Esophagus squamous epithelium (tissue), 5 donors: ENCODE results near the gene CPLX1. TPM values are rescaled to one million over a fixed set of nuclear protein-coding genes. Genes with fewer than 3 reads are reported as not detected.

ENCODE experiments used
- DNase-seq: peaks from one replicate; lab custom pipeline; 2025; lab: John Stamatoyannopoulos, UW
- H3K27ac ChIP-seq, 4 donors: fragments of 200-600 bp; sonication (generic); one replicate each; pipeline ENCODE4 v1.5.1; 2016 to 2019; ENCODE audit warnings: mild to moderate bottlenecking in 1 of 4
- H3K27me3 ChIP-seq, 4 donors: fragments of 200-600 bp; sonication (generic); 1 replicate in 3 of 4; 2 replicates in 1 of 4; pipeline versions ENCODE4 v1.5.1 to v1.6.0; 2017 to 2021; ENCODE audit warnings: antibody characterized with exemption in 1 of 4
- H3K36me3 ChIP-seq, 3 donors: fragments of 200-600 bp; sonication (generic); one replicate each; pipeline ENCODE4 v1.5.1; 2016 to 2019
- H3K4me1 ChIP-seq, 3 donors: fragments of 200-600 bp; sonication (generic); one replicate each; pipeline ENCODE4 v1.5.1; 2017 to 2019
- H3K4me3 ChIP-seq, 4 donors: fragments of 200-600 bp; sonication (generic); 1 replicate in 3 of 4; 2 replicates in 1 of 4; pipeline ENCODE4 v1.5.1; 2016 to 2019; ENCODE audit warnings: mild to moderate bottlenecking in 2 of 4, moderate library complexity in 1 of 4
- H3K9me3 ChIP-seq, 3 donors: fragments of 200-600 bp; sonication (generic); one replicate each; pipeline ENCODE4 v1.5.1; 2016 to 2019
- POLR2A ChIP-seq, 4 donors: fragments of 450-650 bp; IDR thresholded peaks; one replicate each; pipeline ENCODE4 v1.6.1; 2017; ENCODE audit warnings: antibody characterized with exemption in 4 of 4, mild to moderate bottlenecking in 4 of 4, moderate library complexity in 3 of 4
- WGBS, 2 donors: methylation state at CpG; one replicate each; pipeline ENCODE4 v1.1.5; 2018; 5-methylcytosine and 5-hydroxymethylcytosine counted together
- intact Hi-C: fragments of 100-400 bp; cut with DNase I; formaldehyde crosslinking; loops from one replicate; pipeline ENCODE4 v1.15.0; 2022
- total RNA-seq, 4 donors: library from RNA; depleted of rRNA; stranded (reverse); fragments of >200 nt; gene quantifications; one replicate each; pipeline ENCODE4 v1.1.0, GENCODE V29; 2016
- TF ChIP-seq, protein P1 (sequence below), 6 experiments: fragments of 450-650 bp in 4 of 6; fragments of 200-600 bp in 2 of 6; sonication (generic) in 2 of 6; IDR thresholded peaks; one replicate each; pipeline ENCODE4 v1.5.1; 2016 to 2019; ENCODE audit warnings: antibody characterized with exemption in 6 of 6, mild to moderate bottlenecking in 4 of 6, moderate library complexity in 4 of 6
- donor health status: DM: yes; HTN: yes; CAD: no.

CPLX1 gene
- total RNA-seq, 4 donors from 2014 or later, result 0.44 to 0.57 TPM; not detected in 2

DNA sequence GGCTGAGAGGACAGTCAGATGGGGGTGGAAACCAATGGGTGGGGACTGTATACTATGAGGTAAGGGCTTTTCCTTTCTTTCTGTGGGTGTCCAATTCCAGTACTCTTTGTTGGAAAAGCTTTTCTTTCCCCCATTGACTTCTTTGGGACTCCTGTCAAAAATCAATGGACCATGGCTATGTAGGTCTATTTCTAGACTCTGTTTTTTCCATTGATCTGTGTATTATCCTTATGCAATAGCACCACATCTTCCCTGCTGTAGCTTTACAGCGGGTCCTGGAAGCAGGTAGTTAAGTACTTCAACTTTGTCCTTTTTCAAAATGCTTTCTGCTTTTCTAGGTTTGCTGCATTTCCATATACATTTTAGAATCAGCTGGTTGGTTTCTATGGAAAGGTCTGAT is 11.8 kb upstream of the CPLX1 start:
- Histone ChIP-seq H3K27ac (no peak overlapping the region), H3K4me1 (no peaks in the 10 kb centered on the region), H3K9me3 (peaks cover 0 to 21% (median 15%) of the 10 kb centered on the region in 3 donors), H3K27me3 (peaks cover 0 to 2% (median 0%) of the 10 kb centered on the region in 4 donors), H3K36me3 (no peaks in the 10 kb centered on the region), H3K4me3 (no peak overlapping the region)
- 100% methylated on average over 1 of the region's 1 CpG for WGBS, 2 donors
- no peak for TF ChIP-seq POLR2A (IDR thresholded peaks at IDR 0.05)
- TF ChIP-seq, protein P1, sequence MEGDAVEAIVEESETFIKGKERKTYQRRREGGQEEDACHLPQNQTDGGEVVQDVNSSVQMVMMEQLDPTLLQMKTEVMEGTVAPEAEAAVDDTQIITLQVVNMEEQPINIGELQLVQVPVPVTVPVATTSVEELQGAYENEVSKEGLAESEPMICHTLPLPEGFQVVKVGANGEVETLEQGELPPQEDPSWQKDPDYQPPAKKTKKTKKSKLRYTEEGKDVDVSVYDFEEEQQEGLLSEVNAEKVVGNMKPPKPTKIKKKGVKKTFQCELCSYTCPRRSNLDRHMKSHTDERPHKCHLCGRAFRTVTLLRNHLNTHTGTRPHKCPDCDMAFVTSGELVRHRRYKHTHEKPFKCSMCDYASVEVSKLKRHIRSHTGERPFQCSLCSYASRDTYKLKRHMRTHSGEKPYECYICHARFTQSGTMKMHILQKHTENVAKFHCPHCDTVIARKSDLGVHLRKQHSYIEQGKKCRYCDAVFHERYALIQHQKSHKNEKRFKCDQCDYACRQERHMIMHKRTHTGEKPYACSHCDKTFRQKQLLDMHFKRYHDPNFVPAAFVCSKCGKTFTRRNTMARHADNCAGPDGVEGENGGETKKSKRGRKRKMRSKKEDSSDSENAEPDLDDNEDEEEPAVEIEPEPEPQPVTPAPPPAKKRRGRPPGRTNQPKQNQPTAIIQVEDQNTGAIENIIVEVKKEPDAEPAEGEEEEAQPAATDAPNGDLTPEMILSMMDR (IDR thresholded peaks at IDR 0.05), result no peak
- DNase-seq, result no peak
- intact Hi-C loops, result no loop called here

DNA sequence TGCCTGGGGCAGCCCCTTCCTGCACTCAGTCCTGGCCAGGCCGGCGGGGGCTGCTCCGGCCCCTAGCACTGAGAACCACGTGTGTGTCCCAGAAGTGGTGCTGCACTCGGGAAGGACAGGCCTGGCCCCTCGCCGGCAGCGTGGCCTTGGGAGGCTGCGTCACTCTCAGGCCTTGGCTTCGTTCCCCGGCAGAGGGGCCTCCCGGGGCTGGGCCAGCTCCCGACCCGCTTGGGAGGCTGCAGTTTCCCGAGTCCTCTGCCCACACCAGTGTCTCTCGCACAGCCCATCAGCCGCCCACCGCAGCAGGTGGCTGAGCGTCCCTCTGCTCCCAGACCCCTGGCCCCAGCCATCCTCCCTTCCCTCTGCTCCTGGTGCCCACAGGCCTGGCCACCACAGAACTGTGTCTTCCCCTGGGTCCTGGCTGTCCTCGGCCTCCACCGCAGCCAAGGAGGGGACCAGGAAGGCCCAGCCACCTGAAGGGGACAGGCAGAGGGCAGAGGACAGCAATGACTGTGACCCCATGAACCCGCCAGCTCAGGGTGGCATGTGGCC is 10.9 kb upstream of the CPLX1 start:
- intact Hi-C loops, result no loop called here
- Histone ChIP-seq H3K27ac (no peak overlapping the region), H3K4me1 (no peaks in the 10 kb centered on the region), H3K9me3 (peaks cover 0 to 26% (median 16%) of the 10 kb centered on the region in 3 donors), H3K4me3 (no peak overlapping the region), H3K27me3 (peaks cover 0 to 10% (median 0%) of the 10 kb centered on the region in 4 donors), H3K36me3 (no peaks in the 10 kb centered on the region)
- no peak for DNase-seq
- no peak for TF ChIP-seq POLR2A (IDR thresholded peaks at IDR 0.05)
- TF ChIP-seq, protein P1 (IDR thresholded peaks at IDR 0.05), result no peak
- 87% methylated on average over 4 to 14 of the region's 22 CpGs for WGBS, 2 donors

DNA sequence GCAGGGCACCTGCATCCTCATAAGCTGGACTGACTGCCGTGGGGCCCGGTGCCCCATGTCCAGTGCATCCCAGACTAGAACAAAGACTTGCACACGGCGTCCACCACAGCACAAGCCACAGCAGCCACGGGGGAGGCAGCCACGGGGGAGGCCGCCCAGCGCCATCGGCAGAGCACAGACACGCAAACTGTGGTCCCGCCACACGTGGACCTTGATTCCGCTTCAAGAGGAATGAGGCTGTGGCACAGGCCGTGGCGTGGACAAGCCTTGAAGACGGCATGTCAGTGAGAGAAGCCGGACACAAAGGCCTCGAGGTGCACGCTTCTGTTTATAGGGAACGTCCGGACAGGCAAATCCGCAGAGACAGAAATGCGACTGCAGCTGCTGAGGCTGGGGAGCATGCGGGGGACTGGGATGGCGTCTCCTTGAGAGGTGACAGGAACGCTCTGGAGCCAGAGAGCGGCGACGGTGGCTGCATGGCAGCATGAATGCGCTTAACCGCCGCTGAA is 10.1 kb upstream of the CPLX1 start:
- Histone ChIP-seq H3K36me3 (no peaks in the 10 kb centered on the region), H3K9me3 (peaks cover 0 to 33% (median 20%) of the 10 kb centered on the region in 3 donors), H3K4me3 (no peak overlapping the region), H3K4me1 (no peaks in the 10 kb centered on the region), H3K27me3 (peaks cover 0 to 16% (median 0%) of the 10 kb centered on the region in 4 donors), H3K27ac (no peak overlapping the region)
- WGBS, 2 donors, result 93 to 95% methylated on average over 18 to 19 of the region's 32 CpGs
- TF ChIP-seq, protein P1 (IDR thresholded peaks at IDR 0.05), result no peak
- no peak for TF ChIP-seq POLR2A (IDR thresholded peaks at IDR 0.05)
- DNase-seq, result no peak
- intact Hi-C loops, result no loop called here

DNA sequence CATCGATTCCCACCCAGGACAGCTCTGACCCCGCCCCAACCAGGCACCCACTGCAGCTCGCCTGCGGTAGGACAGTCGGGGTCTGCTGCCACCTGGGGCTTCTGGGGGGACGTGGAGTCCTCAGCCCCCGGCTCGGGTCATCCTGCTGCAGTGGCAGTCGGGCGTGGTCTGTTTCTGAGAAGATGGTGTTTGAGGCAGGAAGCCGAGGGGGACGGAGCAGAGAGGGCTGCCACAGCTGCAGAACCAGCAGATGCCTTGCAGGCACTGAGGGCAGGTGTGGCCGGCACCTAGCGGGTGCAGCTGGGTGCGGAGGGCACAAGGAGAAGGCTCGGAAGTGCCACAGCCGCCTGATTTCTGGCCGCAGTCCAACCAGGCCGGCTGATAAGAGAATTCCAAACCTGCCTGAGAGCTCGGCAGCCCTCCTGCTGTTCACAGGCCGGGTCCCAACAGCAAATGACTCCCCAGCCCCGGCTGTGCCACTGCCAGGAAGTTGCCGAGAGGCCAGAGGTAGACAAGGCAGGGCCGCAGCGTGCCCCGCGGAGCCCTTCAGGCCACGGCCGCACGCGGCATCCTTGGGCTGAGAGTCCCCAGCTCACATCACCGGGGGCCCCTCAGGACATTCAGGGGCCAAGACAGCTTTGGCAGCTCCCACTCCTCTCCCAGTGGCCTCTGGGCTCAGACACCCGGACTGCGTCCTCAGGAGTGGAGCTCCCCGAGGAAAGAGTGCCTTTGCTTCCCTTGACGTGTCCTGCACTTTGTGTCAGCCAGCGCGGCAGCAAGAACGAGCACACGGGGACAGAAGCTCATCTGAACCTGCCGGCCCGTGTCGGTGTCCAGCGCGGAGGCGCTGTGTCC is 9.4 kb upstream of the CPLX1 start:
- peaks cover 0 to 22% (median 0%) of the 10 kb centered on the region in 4 donors for H3K27me3 ChIP-seq
- H3K27ac ChIP-seq, result no peak overlapping the region
- H3K9me3 ChIP-seq, result peaks cover 0 to 33% (median 20%) of the 10 kb centered on the region in 3 donors
- H3K4me1 ChIP-seq, result no peaks in the 10 kb centered on the region
- H3K36me3 ChIP-seq, result no peaks in the 10 kb centered on the region
- DNase-seq, result no peak
- TF ChIP-seq, protein P1 (IDR thresholded peaks at IDR 0.05), result no peak
- no peak for TF ChIP-seq POLR2A (IDR thresholded peaks at IDR 0.05)
- no peak overlapping the region for H3K4me3 ChIP-seq
- intact Hi-C loops, result no loop called here
- WGBS, 2 donors, result 47 to 81% methylated on average over 9 to 13 of the region's 46 CpGs
